Amygdala (tissue), 56 donors: ENCODE results near the gene HDAC9.

Source experiments
- DNase-seq, 56 donors: peaks; one replicate each; lab custom pipeline; 2025; lab: John Stamatoyannopoulos, UW

The HDAC9 gene

GRCh38 chr7:18821554-18821953, 326.0 kb downstream of the HDAC9 start:
- no peak for DNase-seq

- no peak for DNase-seq
Measured at GRCh38 chr7:18824157-18824556, 328.6 kb downstream of the HDAC9 start.

- DNase-seq, result no peak
Measured at GRCh38 chr7:18828260-18828993, 332.9 kb downstream of the HDAC9 start.

- DNase-seq, result no peak
Measured at GRCh38 chr7:18828994-18829857, 333.7 kb downstream of the HDAC9 start.

GRCh38 chr7:18829858-18830285, 334.3 kb downstream of the HDAC9 start:
- DNase-seq, result no peak

GRCh38 chr7:18831419-18831818, 335.9 kb downstream of the HDAC9 start:
- DNase-seq, result no peak

- DNase-seq, result no peak
Measured at GRCh38 chr7:18831943-18832342, 336.4 kb downstream of the HDAC9 start.

- no peak for DNase-seq
Measured at GRCh38 chr7:18834577-18834976, 339.0 kb downstream of the HDAC9 start.

GRCh38 chr7:18835001-18835690, 339.6 kb downstream of the HDAC9 start:
- DNase-seq, result no peak

- DNase-seq, result no peak
Measured at GRCh38 chr7:18843979-18844378, 348.4 kb downstream of the HDAC9 start.

GRCh38 chr7:18844735-18845134, 349.2 kb downstream of the HDAC9 start:
- no peak for DNase-seq

- DNase-seq, result no peak
Measured at GRCh38 chr7:18845700-18846099, 350.2 kb downstream of the HDAC9 start.

- no peak for DNase-seq
Measured at GRCh38 chr7:18846765-18847215, 351.2 kb downstream of the HDAC9 start.

GRCh38 chr7:18849130-18849529, 353.6 kb downstream of the HDAC9 start:
- no peak for DNase-seq

- no peak for DNase-seq
Measured at GRCh38 chr7:18855796-18856195, 360.2 kb downstream of the HDAC9 start.

GRCh38 chr7:18858232-18858631, 362.7 kb downstream of the HDAC9 start:
- no peak for DNase-seq

- DNase-seq, result no peak
Measured at GRCh38 chr7:18859318-18859717, 363.8 kb downstream of the HDAC9 start.

- no peak for DNase-seq
Measured at GRCh38 chr7:18860221-18860620, 364.7 kb downstream of the HDAC9 start.

GRCh38 chr7:18861514-18862118, 366.1 kb downstream of the HDAC9 start:
- DNase-seq, result no peak

GRCh38 chr7:18864967-18865366, 369.4 kb downstream of the HDAC9 start:
- no peak for DNase-seq
